HG03558 (cell line): ENCODE measurements around the gene ANKRD13D.

Experiments
- ATAC-seq: cut with Tn5 transposase; IDR thresholded peaks from one replicate; pipeline ENCODE4 v1.9.1; 2021; ENCODE audit warnings: moderate number of reproducible peaks; ENCODE audit not compliant: unreplicated experiment; ENCODE audit errors: extremely low read depth

The ANKRD13D gene

GRCh38 chr11:67301313-67301921, 12.3 kb downstream of the ANKRD13D start:
- no peak for ATAC-seq

GRCh38 chr11:67301951-67302516, 12.9 kb downstream of the ANKRD13D start:
- ATAC-seq: no peak

- no peak for ATAC-seq
These were observed 13.5 kb downstream of the ANKRD13D start for GRCh38 chr11:67302571-67303131.

GRCh38 chr11:67303132-67303834, 14.2 kb downstream of the ANKRD13D start, which contains the start of gene SSH3:
TSS of gene SSH3 (plus strand) at chr11:67303530. CDS start at chr11:67303626, 96 bp downstream.
- no peak for ATAC-seq

GRCh38 chr11:67303835-67304411, 14.8 kb downstream of the ANKRD13D start:
- no peak for ATAC-seq

- ATAC-seq: no peak
These were observed 15.5 kb downstream of the ANKRD13D start for GRCh38 chr11:67304511-67305113.

GRCh38 chr11:67306769-67307544, 17.9 kb downstream of the ANKRD13D start:
- ATAC-seq: no peak

GRCh38 chr11:67307545-67308001, 18.5 kb downstream of the ANKRD13D start:
- no peak for ATAC-seq

GRCh38 chr11:67308031-67308866, 19.1 kb downstream of the ANKRD13D start:
- ATAC-seq: no peak

- no peak for ATAC-seq
These were observed 20.1 kb downstream of the ANKRD13D start for GRCh38 chr11:67309166-67309565.

GRCh38 chr11:67309661-67310061, 20.6 kb downstream of the ANKRD13D start:
- no peak for ATAC-seq

- ATAC-seq: no peak
These were observed 21.3 kb downstream of the ANKRD13D start for GRCh38 chr11:67310246-67311050.

GRCh38 chr11:67311051-67311555, 22.0 kb downstream of the ANKRD13D start:
- ATAC-seq: no peak

- no peak for ATAC-seq
These were observed 22.5 kb downstream of the ANKRD13D start for GRCh38 chr11:67311556-67312082.

GRCh38 chr11:67312187-67313021, 23.3 kb downstream of the ANKRD13D start:
- no peak for ATAC-seq

GRCh38 chr11:67313125-67313890, 24.2 kb downstream of the ANKRD13D start:
- ATAC-seq: no peak
